ENCODE results near the gene S100A2. TPM values are rescaled to one million over a fixed set of nuclear protein-coding genes. Genes with fewer than 3 reads are reported as not detected.

The S100A2 gene
- total RNA-seq, 4 donors from 2014 or later, result 1.3 to 2.2 TPM; not detected in 2

DNA sequence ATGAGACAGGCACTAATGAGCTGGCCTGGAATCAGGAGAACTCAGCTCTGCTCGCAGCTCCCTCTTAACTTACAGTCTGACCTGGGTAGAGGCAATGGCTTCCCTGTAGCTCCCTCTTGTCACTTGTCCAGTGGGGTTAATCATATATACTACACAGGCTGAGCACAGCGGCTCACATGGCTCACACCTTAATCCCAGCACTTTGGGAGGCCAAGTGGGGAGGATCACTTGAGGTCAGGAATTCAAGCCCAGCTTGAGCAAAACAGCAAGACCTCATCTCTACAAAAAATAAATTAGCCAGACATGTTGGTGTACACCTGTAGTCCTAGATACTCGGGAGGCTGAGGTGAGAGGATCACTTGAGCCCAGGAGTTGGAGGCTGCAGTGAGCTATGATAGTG, 34.0 kb downstream of the S100A2 start:
- TF ChIP-seq, protein P1, sequence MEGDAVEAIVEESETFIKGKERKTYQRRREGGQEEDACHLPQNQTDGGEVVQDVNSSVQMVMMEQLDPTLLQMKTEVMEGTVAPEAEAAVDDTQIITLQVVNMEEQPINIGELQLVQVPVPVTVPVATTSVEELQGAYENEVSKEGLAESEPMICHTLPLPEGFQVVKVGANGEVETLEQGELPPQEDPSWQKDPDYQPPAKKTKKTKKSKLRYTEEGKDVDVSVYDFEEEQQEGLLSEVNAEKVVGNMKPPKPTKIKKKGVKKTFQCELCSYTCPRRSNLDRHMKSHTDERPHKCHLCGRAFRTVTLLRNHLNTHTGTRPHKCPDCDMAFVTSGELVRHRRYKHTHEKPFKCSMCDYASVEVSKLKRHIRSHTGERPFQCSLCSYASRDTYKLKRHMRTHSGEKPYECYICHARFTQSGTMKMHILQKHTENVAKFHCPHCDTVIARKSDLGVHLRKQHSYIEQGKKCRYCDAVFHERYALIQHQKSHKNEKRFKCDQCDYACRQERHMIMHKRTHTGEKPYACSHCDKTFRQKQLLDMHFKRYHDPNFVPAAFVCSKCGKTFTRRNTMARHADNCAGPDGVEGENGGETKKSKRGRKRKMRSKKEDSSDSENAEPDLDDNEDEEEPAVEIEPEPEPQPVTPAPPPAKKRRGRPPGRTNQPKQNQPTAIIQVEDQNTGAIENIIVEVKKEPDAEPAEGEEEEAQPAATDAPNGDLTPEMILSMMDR (IDR thresholded peaks at IDR 0.05; ENCODE audit: low read depth), result no peak

DNA sequence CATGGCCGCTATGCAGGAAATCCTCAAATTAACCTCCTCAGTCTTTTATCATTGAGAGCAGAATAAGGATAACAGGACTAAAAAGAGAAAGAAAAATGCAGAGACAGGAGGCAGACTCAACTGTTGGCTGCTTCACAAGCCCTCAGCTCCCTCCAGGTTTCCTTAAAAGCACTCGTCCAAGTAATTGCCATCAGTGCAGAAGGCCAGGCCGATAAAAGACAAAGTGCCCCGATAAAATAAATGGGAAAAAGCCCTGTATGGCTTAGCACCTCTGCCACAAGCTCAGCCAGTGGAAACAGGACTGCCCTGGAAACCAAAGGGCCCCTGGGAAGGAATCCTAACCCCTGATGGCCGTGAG, 38.0 kb downstream of the S100A2 start:
- TF ChIP-seq, protein P1 (IDR thresholded peaks at IDR 0.05; ENCODE audit: low read depth), result no peak

DNA sequence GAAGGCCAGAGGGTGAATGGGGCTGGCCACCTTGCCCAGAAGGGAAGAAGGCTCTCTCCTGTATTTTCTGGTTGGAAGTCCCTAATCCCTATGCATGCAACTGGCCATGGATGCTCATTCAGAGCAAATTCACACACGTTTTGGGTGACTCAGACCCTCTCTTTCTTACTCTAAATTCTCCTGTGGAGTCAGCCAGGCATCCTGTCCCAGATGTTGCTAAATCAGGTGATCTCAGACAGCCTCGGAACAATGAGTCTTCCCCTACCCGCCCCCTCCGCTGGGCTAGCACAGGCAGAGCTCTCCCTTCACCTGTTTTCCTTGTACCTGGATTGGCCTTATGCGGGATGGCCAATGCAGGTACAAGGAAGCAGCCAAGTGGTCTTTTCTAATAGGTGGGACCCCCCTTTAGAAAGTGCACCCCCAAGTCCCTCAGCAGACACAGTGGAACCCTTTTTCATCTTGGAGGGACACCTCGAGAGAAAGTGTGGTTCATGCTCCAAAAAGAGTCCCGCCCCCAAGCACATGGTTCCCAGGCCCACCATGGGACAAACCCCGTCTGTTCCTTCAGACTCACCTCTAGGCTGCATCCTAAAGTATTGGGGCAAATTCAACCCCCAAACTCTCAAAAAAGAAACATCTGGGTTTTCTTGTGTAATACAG, 38.5 kb downstream of the S100A2 start:
- TF ChIP-seq, protein P1 (IDR thresholded peaks at IDR 0.05; ENCODE audit: low read depth), result no peak

DNA sequence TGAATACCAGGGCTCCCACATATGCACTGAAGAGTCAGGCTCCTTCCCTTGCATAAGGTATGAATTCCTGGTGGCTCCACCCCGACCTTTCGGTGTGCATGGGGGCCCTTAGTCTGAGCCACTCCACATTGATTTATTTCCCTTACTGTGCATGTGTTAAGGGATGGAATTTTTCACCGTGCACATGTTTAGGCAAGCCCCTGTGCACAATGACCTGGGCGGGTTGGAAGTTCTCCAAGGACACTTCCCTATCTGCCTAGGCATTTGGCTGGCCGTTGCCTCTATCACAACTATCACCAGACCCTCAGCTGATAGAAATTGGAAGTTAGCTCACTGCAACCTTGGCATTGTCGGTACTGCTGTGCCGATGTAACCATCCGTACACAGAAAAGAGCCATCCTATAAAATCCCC, 39.5 kb downstream of the S100A2 start:
- TF ChIP-seq, protein P1 (IDR thresholded peaks at IDR 0.05; ENCODE audit: low read depth), result no peak

DNA sequence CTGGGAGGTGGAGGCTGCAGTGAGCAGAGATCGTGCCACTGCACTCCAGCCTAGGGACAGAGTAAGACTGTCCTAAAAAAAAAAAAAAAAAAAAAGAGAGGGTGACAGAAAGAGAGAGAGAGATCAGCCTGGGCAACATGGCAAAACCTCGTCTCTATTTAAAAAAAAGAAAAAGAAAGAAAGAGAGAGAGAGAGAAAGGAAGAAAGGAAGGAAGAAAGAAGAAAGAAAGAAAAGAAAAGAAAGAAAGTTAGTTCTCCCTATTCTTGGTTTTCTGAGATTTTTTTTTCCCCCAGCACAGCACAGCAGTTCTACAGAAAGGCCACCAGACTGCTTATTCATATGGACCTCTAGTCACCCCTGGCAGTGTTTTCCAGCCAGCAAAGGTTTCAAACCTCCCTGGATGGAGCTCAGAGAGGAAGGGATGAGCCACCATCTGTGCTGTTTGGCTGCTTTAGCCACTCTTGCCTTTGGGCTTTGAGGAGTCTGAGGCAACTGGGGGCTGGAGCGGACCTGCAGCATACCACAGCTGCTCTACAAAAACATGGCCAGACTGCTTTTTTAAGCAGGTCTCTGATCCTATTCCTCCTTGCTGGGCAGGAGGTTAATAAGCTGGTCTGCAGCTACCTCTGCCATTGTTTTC, 40.4 kb downstream of the S100A2 start:
- TF ChIP-seq, protein P1 (IDR thresholded peaks at IDR 0.05; ENCODE audit: low read depth), result no peak

DNA sequence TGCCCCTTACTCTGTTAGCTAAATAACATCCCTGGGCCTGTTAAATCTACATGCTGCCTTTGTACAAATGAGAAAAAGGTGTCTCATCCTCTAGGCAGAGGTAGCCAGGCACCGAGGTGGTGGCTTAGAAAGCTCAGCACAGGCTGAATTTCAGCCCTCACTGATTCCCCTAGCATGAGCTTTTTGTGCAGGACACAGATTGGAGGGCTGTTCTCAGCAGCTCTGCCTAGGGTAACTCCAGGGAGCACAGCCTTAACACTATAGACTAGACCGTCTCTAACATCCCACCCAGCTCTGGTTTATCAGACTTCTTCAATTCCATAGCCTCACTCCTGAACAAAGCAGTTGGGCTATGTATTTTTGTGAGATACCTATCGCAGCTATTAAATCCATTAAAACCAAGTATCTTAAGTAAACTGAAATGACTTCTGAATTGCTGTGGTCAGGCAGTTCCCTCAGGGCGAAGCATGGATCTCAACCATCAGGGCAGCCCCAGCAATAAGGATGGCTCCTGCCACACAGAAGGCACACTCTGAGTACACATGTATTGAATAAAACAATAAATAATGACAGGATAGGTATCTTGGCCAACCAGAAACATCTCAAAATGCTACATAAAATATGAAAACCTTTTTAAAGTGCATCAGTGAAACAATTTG, 44.7 kb downstream of the S100A2 start:
- TF ChIP-seq, protein P1 (IDR thresholded peaks at IDR 0.05; ENCODE audit: low read depth), result no peak

DNA sequence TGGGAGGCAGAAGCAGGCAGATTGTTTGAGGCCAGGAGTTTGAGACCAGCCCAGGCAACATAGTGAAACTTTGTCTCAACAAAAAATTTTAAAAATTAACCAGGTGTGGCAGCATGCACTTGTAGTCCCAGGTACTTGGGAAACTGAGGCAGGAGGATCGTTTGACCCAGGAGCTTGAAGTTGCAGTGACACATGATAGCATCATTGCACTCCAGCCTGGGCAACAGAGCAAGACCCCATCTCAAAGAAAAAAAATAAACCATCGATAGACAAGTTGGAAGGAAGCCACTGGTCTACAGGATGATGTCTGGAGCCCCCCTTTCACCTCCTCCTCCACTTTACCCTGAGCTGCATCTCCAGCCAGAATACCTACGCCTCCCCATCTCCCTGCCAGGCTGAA, 46.4 kb downstream of the S100A2 start:
- TF ChIP-seq, protein P1 (IDR thresholded peaks at IDR 0.05; ENCODE audit: low read depth), result no peak
